Pancreas (tissue), 10 donors: ENCODE measurements around the gene EPS8. TPM values are rescaled to one million over a fixed set of nuclear protein-coding genes. Genes with fewer than 3 reads are reported as not detected.

Experiments
- ATAC-seq, 4 donors: fragments of 200-7000 bp; cut with Tn5 transposase; one replicate each; pipeline versions ENCODE4 v1.8.0 to v1.9.1; 2020; ENCODE audit warnings: mild to moderate bottlenecking in 4 of 4, moderate library complexity in 4 of 4
- DNase-seq, 6 donors: peaks; one replicate each; pipeline ENCODE4 v3.0.0-alpha.2; 2020
- FAIRE-seq: peaks from 2 replicates; lab custom pipeline; 2012; peaks lifted over from hg19 to GRCh38; lab: Jason Lieb, UNC
- H3K27ac ChIP-seq, 4 donors: fragments of 200-600 bp; sonication (generic); 1 replicate in 3 of 4; 2 replicates in 1 of 4; pipeline versions ENCODE4 v1.5.0 to v1.8.0; 2020
- H3K27me3 ChIP-seq, 4 donors: fragments of 200-600 bp; one replicate each; pipeline ENCODE4 v1.8.0; 2021
- H3K36me3 ChIP-seq, 3 donors: fragments of 200-600 bp; sonication (generic) in 1 of 3; one replicate each; pipeline versions ENCODE4 v1.5.0 to v1.8.0; 2020 to 2021
- H3K4me1 ChIP-seq, 3 donors: fragments of 200-600 bp; one replicate each; pipeline ENCODE4 v1.8.0; 2021
- H3K4me3 ChIP-seq, 4 donors: fragments of 200-600 bp; sonication (generic) in 2 of 4; one replicate each; pipeline versions ENCODE4 v1.5.0 to v1.8.0; 2020 to 2021
- H3K9me3 ChIP-seq, 4 donors: fragments of 200-600 bp; one replicate each; pipeline ENCODE4 v1.8.0; 2021
- WGBS, 2 donors: extraction: QIAGEN DNeasy Blood & Tissue Kit; methylation state at CpG; one replicate each; pipeline ENCODE4 v1.1.7; 2013; 5-methylcytosine and 5-hydroxymethylcytosine counted together
- intact Hi-C, 3 donors: fragments of 100-400 bp; cut with DNase I; formaldehyde crosslinking; loops; one replicate each; pipeline versions ENCODE4 v1.11.1 to v1.14.2; 2022
- polyA plus RNA-seq, 2 donors: library from polyadenylated mRNA; stranded (reverse); fragments of 200-250 nt; gene quantifications; one replicate each; pipeline ENCODE4 v1.2.3, GENCODE V29; 2013
- total RNA-seq, 6 donors: library from RNA; stranded (reverse); fragmentation: NEBNext Ultra II Directional in 4 of 6; extraction: Animal tissue kit (Norgen Biotek cat#: 25700) in 4 of 6; gene quantifications; one replicate each; pipeline versions ENCODE4 v1.2.1 to v1.2.4, GENCODE V29; 2021 to 2023
- TF ChIP-seq, protein P1 (sequence below), 4 donors: fragments of 200-600 bp; sonication (generic) in 3 of 4; IDR thresholded peaks; one replicate each; pipeline versions ENCODE4 v1.5.0 to v1.8.0; 2021; ENCODE audit warnings: antibody characterized with exemption in 4 of 4
- donor health status: healthy with polysubstance abuse.
- donor health status: DM: no; HTN: no; CAD: no; lungs with moderate emphysema.
- donor health status: DM: no; HTN: no; CAD: no.
- donor health status: control.
- donor health status: control.
- donor health status: Bipolar disorder and iron deficiency.
- donor health status: DM: yes; HTN: yes; CAD: no.
- donor health status: DM: no; HTN: no; CAD: no.
- donor health status: DM: no; HTN: no; CAD: no.
- donor health status: DM: yes; HTN: yes; CAD: no.

The EPS8 gene
- total and polyA plus RNA-seq, 8 donors: 8.2 to 26.7 (median 10.6) TPM

DNA sequence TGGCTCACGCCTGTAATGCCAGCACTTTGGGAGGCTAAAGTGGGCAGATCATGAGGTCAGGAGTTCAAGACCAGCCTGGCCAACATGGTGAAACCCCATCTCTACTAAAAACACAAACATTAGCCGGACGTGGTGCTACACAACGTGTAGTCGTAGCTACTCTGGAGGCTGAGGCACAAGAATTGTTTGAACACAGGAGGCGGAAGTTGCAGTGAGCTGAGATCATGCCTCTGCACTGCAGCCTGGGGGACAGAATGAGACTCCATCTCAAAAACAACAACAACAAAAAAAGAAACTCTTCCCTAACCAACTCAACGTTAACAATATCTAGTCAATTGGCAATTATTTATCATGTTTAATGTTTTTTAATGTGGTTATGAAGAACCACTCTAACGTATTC lies 89.3 kb downstream of the EPS8 start:
- ATAC-seq: peak in 1 of 4 donors; percentile 26
- peaks cover 0 to 27% (median 0%) of the 10 kb centered on the region in 3 donors for H3K4me1 ChIP-seq
- 88 to 93% methylated on average over 8 of the region's 8 CpGs for WGBS, 2 donors

DNA sequence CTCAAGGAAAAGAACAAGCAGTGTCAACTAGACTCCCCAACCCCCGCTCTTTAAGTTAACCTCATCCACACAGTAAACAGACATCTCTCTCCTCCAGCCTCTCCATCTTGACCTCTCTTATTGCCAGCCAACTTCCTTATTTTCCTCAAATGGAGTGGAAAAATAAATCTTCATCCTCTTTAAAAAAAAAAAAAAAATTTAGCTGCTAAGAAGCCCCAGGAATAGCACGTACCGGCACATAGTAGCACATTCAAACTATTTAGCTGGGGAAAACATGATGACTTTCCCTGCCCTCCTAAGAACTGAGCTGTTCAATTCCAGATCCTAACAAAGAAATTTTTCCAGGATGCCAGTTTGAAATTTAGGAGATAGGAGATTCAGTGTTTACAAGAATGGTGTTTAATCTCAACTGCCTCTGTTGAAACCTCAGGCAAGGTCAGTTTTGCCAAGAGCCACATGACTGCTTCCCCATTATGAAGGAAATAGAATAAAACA lies 90.8 kb downstream of the EPS8 start:
- Histone ChIP-seq H3K27me3 (no peaks in the 10 kb centered on the region), H3K4me1 (peaks cover 0 to 27% (median 0%) of the 10 kb centered on the region in 3 donors), H3K4me3 (no peak overlapping the region)

More for the DNA sequence above, 89.3 kb downstream of the EPS8 start:
- no peaks in the 10 kb centered on the region for H3K9me3 ChIP-seq
- no peak overlapping the region for H3K4me3 ChIP-seq
- intact Hi-C loops: no loop called here
- FAIRE-seq (no peak), DNase-seq (no peak)
- H3K36me3 ChIP-seq: no peaks in the 10 kb centered on the region
- H3K27me3 ChIP-seq: no peaks in the 10 kb centered on the region
- TF ChIP-seq, protein P1, sequence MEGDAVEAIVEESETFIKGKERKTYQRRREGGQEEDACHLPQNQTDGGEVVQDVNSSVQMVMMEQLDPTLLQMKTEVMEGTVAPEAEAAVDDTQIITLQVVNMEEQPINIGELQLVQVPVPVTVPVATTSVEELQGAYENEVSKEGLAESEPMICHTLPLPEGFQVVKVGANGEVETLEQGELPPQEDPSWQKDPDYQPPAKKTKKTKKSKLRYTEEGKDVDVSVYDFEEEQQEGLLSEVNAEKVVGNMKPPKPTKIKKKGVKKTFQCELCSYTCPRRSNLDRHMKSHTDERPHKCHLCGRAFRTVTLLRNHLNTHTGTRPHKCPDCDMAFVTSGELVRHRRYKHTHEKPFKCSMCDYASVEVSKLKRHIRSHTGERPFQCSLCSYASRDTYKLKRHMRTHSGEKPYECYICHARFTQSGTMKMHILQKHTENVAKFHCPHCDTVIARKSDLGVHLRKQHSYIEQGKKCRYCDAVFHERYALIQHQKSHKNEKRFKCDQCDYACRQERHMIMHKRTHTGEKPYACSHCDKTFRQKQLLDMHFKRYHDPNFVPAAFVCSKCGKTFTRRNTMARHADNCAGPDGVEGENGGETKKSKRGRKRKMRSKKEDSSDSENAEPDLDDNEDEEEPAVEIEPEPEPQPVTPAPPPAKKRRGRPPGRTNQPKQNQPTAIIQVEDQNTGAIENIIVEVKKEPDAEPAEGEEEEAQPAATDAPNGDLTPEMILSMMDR (IDR thresholded peaks at IDR 0.05): no peak
- H3K27ac ChIP-seq: no peak overlapping the region

DNA sequence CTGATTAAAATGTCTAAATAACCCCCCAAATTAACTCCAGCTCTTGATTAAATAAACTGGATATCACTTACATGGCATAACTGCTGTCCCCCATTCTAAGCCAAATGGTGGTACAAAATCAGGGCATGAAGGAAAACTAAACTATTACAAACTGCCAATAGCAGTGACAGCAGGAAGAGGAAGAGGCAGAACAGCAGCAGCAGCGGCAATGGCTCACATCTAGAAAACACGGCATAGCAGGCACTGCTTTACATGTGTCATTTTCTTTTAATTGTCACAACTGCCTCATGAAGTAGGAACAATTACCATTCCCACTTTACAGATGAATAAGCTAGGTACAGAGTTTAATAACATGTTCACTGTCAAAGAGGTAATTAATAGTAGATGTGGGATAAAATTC lies 92.0 kb downstream of the EPS8 start:
- Histone ChIP-seq H3K27ac (no peak overlapping the region), H3K36me3 (no peaks in the 10 kb centered on the region), H3K27me3 (no peaks in the 10 kb centered on the region), H3K4me3 (no peak overlapping the region), H3K4me1 (peaks cover 0 to 25% (median 0%) of the 10 kb centered on the region in 3 donors), H3K9me3 (no peaks in the 10 kb centered on the region)
- FAIRE-seq (no peak), DNase-seq (no peak), ATAC-seq (no peak)
- intact Hi-C loops: no loop called here
- 93 to 96% methylated on average over 2 of the region's 2 CpGs for WGBS, 2 donors
- TF ChIP-seq, protein P1 (IDR thresholded peaks at IDR 0.05): no peak

More for the DNA sequence above, 90.8 kb downstream of the EPS8 start:
- H3K9me3 ChIP-seq: no peaks in the 10 kb centered on the region
- intact Hi-C loops: no loop called here
- peak; percentile 39 for FAIRE-seq
- WGBS, 2 donors: 87 to 93% methylated on average over 3 of the region's 3 CpGs
- H3K27ac ChIP-seq: peak overlapping the region in 2 of 4 donors; percentile 4 to 12
- ATAC-seq: peak in 2 of 4 donors; percentile 22 to 52
- TF ChIP-seq, protein P1 (IDR thresholded peaks at IDR 0.05): no peak
- no peak for DNase-seq
- H3K36me3 ChIP-seq: no peaks in the 10 kb centered on the region

DNA sequence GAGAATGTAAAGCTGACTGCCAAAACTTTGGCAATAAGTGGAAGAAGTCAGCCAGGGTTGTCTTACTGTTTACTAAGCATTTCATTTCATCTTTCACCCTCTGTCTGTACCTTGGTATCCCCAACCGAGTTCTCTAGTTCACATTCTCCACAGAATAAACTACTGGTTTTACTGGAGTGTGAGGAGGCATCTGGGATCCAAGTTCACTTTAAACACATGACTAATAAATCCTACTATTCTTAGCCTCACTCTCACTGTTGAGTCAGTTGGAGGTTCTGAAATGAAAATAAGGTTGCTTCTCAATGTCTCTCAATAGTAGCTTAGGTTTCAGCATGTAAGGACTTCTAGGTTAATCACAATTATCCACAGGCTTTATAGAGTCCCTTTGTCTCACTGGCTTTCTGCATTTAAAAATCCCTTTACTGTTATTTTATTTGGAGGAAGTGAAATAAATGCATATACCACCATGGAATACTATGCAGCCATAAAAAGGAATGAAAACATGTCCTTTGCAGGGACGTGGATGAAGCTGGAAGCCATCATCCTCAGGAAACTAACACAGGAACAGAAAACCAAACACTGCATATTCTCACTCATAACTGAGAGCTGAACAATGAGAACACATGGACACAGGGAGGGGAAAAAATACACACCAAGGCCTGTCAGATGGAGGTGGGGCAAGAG lies 95.8 kb downstream of the EPS8 start:
- no peak for FAIRE-seq
- Histone ChIP-seq H3K4me1 (peaks cover 0 to 13% (median 13%) of the 10 kb centered on the region in 3 donors), H3K27me3 (no peaks in the 10 kb centered on the region), H3K4me3 (no peak overlapping the region), H3K36me3 (no peaks in the 10 kb centered on the region), H3K9me3 (no peaks in the 10 kb centered on the region), H3K27ac (no peak overlapping the region)
- intact Hi-C loops: no loop called here
- no peak for ATAC-seq
- TF ChIP-seq, protein P1 (IDR thresholded peaks at IDR 0.05): no peak
- no peak for DNase-seq
- 91 to 98% methylated on average over 2 of the region's 2 CpGs for WGBS, 2 donors

DNA sequence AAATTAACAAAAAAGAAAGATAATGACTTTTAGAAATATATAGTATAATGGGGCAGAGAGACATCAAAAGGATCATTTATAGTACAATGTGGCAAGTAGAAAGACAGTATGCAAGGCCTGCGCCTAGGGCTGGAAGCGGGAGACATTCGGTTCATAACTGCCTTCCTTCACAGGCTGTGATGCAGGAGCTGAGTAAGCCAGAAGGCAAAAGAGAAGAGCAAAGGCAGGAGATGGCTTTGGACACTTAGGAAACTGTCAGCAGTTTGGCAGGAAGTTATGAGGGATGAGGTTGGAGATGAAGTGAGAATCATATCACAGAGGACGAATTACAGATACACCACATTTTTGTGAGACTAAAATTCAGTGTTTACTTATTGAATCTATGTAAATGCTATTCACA lies 97.8 kb downstream of the EPS8 start:
- DNase-seq: no peak
- H3K4me1 ChIP-seq: peaks cover 0 to 13% (median 13%) of the 10 kb centered on the region in 3 donors
- H3K9me3 ChIP-seq: no peaks in the 10 kb centered on the region
- WGBS, 2 donors: 86 to 87% methylated on average over 4 of the region's 4 CpGs
- TF ChIP-seq, protein P1 (IDR thresholded peaks at IDR 0.05): no peak
- H3K27ac ChIP-seq: no peak overlapping the region
- no peaks in the 10 kb centered on the region for H3K36me3 ChIP-seq
- no peaks in the 10 kb centered on the region for H3K27me3 ChIP-seq
- ATAC-seq: peak in 1 of 4 donors; percentile 31
- FAIRE-seq: no peak
- H3K4me3 ChIP-seq: no peak overlapping the region
- intact Hi-C loops: no loop called here
